HG03039 (cell line): ENCODE measurements around the gene HIRA.
A peak's percentile ranks its signal among the peaks of the same experiment; 100 is the strongest.

Source experiments
- ATAC-seq: cut with Tn5 transposase; IDR thresholded peaks from one replicate; pipeline ENCODE4 v1.9.1; 2021; ENCODE audit warnings: mild to moderate bottlenecking, moderate library complexity; ENCODE audit not compliant: unreplicated experiment

HIRA gene

GRCh38 chr22:19464546-19464945 is 33.0 kb upstream of the HIRA start:
- ATAC-seq: no peak

GRCh38 chr22:19463491-19464469 is 32.2 kb upstream of the HIRA start:
- no peak for ATAC-seq

GRCh38 chr22:19463008-19463407 is 31.5 kb upstream of the HIRA start:
- no peak for ATAC-seq

- no peak for ATAC-seq
Observed at GRCh38 chr22:19461506-19461905, 30.0 kb upstream of the HIRA start.

- no peak for ATAC-seq
Observed at GRCh38 chr22:19460036-19460435, 28.5 kb upstream of the HIRA start.

- no peak for ATAC-seq
Observed at GRCh38 chr22:19457828-19458428, 26.4 kb upstream of the HIRA start.

- no peak for ATAC-seq
Observed at GRCh38 chr22:19456541-19456940, 25.0 kb upstream of the HIRA start.

GRCh38 chr22:19455585-19456370 is 24.2 kb upstream of the HIRA start:
- no peak for ATAC-seq

GRCh38 chr22:19455033-19455432 is 23.5 kb upstream of the HIRA start:
- ATAC-seq: no peak

- no peak for ATAC-seq
Observed at GRCh38 chr22:19454156-19454555, 22.6 kb upstream of the HIRA start.

GRCh38 chr22:19453718-19454117 is 22.2 kb upstream of the HIRA start:
- ATAC-seq: no peak

GRCh38 chr22:19451570-19451969 is 20.0 kb upstream of the HIRA start:
- no peak for ATAC-seq

- no peak for ATAC-seq
Observed at GRCh38 chr22:19450363-19451175, 19.0 kb upstream of the HIRA start.

GRCh38 chr22:19449422-19449767 is 17.9 kb upstream of the HIRA start:
- ATAC-seq: no peak

GRCh38 chr22:19448739-19449421 is 17.3 kb upstream of the HIRA start:
- no peak for ATAC-seq

GRCh38 chr22:19448076-19448607 is 16.6 kb upstream of the HIRA start:
- ATAC-seq: no peak

- peak; percentile 70 for ATAC-seq
Observed at GRCh38 chr22:19447330-19448075, 16.0 kb upstream of the HIRA start, which contains the start of gene C22orf39. C22orf39 (minus strand) TSS chr22:19447711; CDS start chr22:19447688, 23 bp downstream.

GRCh38 chr22:19446603-19447329 is 15.2 kb upstream of the HIRA start:
- no peak for ATAC-seq
